ENCODE results near the gene VSIG4.
"Not testable (repeated sequence)": the region's sequence is repeated elsewhere in the genome, so short reads cannot be mapped to it uniquely, and the experiment has no call there.

Gene VSIG4

GRCh38 chrX:65975161-65975751 is 64.6 kb downstream of the VSIG4 start:
- not testable (repeated sequence) for DNase-seq

Data from stimulated activated naive CD4-positive, alpha-beta T cell treated with Interleukin-2 at 50 U/mL for 16 hours (primary cell).